ENCODE results near the gene APOL4. TPM values are rescaled to one million over a fixed set of nuclear protein-coding genes. Genes with fewer than 3 reads are reported as not detected.
"Not testable (repeated sequence)": the region's sequence is repeated elsewhere in the genome, so short reads cannot be mapped to it uniquely, and the experiment has no call there.

The APOL4 gene
- polyA plus RNA-seq, 3 donors: 4.6 to 11.3 (median 10.7) TPM

DNA sequence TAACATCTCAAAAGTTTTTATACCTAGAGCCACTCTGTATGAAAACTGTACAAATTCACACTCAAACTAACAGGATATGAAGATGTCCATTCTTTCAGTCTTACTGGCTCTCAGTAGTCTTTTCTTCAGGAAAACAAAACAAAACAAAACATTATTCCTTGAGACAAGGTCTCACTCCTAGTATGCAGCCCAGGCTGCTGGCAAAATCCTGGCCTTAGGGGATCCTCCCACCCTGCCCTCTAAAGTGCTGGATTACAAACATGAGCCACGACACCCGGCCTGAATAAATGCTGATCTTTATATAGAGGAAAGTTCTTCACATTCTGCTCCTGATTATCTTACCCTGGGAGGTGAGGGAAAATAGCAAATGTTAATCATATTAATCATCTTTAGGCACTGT is 32.6 kb upstream of the APOL4 start:
- no peak for DNase-seq (ENCODE audit: extremely low read depth in 1 of 11, low read depth in 9 of 11, low spot score in 4 of 11)

DNA sequence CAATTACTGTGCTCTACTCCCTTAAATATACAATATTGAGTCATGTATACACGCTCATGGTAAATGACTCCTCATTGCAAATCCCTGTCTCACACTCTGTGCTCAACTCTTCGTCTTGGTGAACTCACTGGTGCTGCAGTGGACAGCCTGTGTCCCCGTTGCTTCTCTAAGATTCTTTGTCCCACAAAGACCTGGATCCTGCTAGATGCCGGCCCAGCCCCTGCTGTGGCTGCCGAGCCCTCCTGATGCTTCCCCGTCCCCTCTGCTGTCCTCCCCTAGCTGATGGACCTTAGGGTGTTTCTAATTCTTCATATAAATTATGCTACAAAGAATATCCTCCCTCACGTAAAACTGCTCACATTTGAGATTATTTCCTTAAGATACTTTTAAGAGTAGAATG is 32.2 kb upstream of the APOL4 start:
- DNase-seq (ENCODE audit: extremely low read depth in 1 of 11, low read depth in 9 of 11, low spot score in 4 of 11): no peak

DNA sequence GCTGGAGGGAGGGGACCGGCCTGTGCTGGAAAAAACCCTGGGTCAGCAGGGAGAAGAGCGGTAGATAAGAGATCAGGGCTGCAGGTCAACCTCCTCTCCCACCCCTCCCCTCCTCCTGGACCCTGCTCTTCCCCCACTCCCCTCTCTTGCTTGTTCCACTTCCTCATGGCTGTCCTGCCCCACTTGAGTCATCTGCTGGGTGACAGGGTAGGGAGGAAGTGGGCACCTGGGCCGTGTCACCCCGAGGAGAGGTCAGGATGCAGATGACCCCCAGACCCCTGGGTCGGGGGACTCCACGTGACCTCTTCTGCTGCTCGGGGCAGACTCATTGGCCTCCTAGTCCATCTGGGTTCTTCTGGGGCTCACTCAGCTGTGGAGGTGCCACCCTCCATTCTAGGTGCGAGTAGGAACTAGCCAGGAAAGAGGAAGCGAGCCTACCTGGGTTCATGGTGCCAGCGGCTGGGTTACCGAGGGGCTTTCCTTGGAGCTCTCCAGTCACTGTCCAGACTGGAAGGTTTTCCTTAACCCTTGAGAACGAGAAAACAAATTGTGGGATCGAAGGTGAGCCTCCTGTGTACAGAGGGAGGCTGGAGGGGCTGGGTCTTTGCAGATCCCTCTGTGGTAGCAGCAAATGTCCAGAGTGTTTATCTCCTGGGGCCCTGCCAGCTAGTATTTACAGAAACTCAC is 31.2 kb upstream of the APOL4 start:
- DNase-seq (ENCODE audit: extremely low read depth in 1 of 11, low read depth in 9 of 11, low spot score in 4 of 11): no peak

DNA sequence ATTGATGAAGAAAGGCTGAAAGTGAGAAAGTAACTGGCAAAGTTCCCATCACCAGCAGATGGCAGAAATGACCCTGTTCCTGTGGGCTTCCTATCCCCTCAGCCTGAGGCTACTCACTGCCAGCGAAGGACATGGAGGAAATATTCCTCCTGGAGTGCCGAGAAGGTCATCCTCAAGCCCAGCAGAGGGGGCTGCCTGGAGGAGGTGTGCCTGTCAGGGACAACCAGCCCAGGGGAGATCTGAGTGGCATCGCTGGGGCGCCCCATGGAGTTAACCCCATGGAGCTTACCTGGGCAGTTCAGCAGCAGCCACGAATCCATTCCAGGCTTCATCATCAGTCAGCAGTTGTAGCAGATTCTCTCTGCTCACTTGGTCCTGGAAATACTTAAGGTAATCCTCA is 29.4 kb upstream of the APOL4 start:
- not testable (repeated sequence) for DNase-seq (ENCODE audit: extremely low read depth in 1 of 11, low read depth in 9 of 11, low spot score in 4 of 11)

DNA sequence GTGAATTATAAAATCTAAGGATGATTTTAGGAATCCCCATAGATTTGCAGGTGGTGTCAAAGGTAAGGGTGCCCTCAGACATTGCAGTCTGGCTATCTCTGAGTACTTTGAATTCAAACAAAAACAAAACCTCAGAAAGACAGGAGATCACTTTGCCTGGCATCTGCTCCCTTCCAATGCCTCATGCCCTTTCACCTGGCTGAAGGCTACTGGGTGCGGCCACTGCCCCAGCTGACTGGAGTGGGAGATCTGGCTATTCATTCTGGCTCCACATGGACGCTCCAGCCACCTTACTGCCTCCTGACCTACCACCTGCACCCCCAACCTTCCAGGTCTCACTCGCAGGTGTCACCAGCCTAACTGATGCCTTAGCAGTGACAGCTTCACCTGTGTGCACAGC is 28.0 kb upstream of the APOL4 start:
- DNase-seq (ENCODE audit: extremely low read depth in 1 of 11, low read depth in 9 of 11, low spot score in 4 of 11): not testable (repeated sequence)

DNA sequence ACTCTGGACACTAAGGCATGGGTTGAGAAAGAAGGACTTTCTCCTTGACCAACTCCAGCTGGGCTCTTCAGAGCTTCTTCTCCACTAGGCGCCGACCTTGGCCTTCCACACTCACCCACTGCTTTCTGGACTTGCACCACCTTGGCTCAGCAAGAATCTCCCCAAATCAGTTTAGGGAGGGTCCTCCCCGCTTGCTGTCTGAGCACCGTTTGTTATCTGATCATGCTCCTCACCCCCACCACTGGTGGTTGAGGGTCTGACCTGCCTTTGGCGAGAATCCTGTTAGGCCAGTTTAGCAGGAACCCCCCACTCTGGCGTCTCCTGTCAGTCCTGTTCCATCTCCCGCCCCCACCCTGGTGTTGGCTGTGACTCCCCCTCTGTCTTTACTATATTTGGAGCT is 27.3 kb upstream of the APOL4 start:
- no peak for DNase-seq (ENCODE audit: extremely low read depth in 1 of 11, low read depth in 9 of 11, low spot score in 4 of 11)

DNA sequence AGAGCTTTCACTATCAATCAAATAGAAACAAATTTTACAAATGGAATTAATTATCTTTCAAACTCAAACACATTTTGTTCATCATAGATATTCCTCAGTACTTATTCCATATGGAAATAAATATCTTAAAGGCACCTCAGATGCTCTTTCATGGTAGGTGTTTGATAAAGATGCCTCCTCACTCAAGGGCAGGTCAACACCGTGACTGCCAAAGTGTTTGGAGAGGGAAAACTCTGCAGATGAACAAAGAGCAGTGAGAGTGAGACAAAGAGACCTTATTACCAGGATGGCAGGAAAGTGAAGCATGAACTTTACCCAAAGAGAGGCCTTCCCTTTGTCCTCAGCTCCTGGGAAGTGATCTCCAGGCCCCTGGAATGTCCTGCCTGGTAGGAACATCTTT is 26.8 kb upstream of the APOL4 start:
- not testable (repeated sequence) for DNase-seq (ENCODE audit: extremely low read depth in 1 of 11, low read depth in 9 of 11, low spot score in 4 of 11)

DNA sequence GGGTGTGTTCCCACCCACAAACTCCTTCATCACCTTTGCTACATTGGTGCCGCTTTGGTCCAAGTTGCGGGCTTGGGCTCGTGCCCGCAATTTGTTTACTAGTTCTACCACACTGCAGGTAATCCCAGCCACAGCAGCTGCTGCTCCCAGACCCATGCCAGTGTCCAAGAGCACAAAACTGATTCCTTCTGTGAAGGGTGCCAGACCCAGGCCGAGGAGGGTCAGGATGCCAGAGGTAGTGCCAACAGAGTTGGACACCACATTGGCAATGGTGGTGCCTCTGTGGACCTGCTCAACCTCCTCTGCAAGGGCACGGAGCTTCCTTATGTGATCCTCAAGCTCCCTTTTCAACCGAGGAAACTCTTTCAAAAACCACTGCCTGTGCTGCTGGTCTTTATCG is 26.2 kb upstream of the APOL4 start:
- DNase-seq (ENCODE audit: extremely low read depth in 1 of 11, low read depth in 9 of 11, low spot score in 4 of 11): no peak

DNA sequence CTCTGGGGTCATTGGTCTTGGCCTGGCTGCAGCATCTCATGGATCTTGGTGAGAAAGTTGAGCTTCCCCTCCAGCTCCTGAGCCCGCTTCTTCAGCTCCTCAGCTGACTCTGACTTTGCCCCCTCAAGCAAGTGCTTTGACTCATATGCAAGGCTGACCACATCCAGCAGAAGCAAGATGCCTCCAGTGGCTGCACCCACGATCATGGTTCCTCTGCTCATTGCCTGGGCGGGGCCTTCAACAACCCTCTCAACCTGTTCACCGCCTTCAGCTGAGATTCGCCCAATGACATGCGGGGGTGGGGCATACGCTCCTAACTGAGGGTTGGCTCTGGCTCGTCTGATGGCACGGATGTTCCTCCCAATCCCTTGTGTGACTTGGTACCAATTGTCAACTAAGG is 25.8 kb upstream of the APOL4 start:
- no peak for DNase-seq (ENCODE audit: extremely low read depth in 1 of 11, low read depth in 9 of 11, low spot score in 4 of 11)

DNA sequence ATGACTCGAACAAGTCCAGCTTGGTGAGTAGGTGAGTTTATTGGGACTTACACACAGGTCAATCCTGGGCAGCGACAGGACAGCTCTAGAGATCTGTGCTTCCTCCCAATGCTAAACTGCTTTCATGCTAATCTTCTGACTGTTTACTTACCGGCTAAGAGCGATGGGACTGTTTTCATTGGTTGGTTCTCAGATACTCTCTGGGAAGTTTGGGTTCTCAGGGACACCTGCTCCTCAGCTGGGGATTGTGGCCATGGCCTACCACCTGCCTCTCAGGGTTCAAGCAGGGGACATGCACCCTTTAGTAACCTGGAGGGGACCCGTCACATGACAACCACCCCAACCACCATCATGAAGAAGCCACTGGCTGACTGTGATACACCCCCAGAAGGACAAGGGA is 24.6 kb upstream of the APOL4 start:
- no peak for DNase-seq (ENCODE audit: extremely low read depth in 1 of 11, low read depth in 9 of 11, low spot score in 4 of 11)

DNA sequence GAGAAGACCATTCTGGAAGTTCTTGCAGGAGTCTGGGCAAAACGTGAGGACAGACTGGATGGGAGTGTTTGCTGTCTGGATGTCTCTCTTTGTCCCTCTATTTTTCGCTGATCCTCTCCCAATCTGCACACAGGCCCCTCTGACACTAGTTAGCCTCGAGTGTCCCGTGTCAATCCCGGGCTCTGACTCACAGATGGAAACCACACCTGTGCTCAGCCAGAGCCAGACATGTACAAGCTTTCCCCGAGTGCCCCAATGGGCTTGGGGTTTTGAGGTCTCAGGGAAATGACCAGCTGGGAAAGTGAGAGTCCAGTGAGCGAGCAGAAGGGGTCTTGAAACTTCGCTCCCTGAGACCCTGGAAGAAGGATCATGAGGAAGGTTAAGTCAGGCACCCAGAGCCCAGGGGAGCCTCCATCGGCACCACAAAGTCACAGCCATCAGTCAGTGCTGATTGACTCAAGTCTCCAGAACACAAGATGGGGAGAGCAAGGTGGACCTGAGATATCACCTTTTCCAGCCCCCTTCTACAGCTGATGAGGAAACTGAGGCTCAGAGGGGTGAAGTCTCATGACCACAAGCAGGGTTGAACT is 23.8 kb upstream of the APOL4 start:
- no peak for DNase-seq (ENCODE audit: extremely low read depth in 1 of 11, low read depth in 9 of 11, low spot score in 4 of 11)

DNA sequence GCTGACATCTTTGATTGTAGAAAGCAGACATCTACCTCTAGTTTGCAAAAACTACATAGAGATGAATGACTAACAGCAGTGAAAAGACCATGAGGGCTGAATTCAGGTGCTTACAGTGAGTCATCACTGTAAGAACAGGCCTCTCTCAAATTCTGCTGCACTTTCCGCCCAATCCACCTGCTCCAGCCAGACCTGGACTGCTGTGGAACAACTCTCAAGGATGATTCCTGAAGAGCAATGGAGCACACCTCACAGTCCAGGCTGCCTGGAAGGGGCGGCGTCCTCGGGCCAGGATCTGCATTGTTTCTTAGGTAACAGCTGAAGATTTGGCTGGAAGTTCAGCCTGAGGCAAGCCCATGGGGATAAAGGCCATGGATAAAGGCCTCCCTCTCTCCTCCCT is 22.6 kb upstream of the APOL4 start:
- DNase-seq (ENCODE audit: extremely low read depth in 1 of 11, low read depth in 9 of 11, low spot score in 4 of 11): no peak

DNA sequence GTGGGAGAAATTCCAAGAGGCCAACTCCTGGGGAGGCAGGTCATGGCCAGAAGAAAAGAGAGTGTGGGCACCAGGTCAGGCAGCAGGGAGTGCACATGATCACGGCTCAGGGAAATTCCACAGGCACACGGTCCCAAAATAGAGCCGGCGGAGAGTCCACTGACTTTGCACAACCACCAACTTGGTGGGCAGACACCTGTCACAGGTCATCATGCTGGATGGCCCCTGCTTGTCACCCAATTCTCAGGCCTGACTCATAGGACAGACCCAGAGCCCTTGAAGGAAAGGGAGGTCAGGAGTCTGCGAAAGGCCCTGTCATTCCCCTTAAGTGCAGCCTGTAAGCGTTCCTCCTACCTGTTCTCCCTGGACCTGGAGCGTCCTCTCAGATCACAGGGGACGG is 21.9 kb upstream of the APOL4 start:
- DNase-seq (ENCODE audit: extremely low read depth in 1 of 11, low read depth in 9 of 11, low spot score in 4 of 11): no peak

DNA sequence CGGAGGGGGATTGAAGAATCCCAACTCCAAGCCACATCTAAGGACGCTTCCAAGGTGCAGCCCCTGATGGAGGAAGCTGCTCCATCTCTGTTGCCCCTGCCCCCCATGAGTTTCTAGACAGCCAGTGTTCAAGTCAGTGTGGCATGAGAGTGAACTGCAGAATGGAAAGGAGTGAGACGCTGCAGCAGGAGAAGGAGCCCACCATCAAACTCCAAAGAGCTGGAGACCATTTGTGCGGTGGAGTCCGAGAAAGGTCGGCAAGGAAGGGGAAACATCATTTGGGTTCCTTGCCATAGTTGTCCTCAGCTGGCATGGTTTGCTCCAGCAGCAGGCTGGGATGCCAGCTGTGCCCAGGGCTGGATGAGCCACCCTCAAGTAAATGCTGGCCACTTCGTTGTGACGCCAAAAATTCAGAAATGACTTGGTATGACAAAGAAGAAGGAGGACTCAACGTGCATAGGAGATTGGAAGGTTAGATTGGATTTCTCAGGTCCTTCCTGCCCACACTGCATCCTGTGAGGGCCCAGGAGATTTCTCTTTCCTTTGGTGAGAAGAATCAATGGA is 21.4 kb upstream of the APOL4 start:
- no peak for DNase-seq (ENCODE audit: extremely low read depth in 1 of 11, low read depth in 9 of 11, low spot score in 4 of 11)

DNA sequence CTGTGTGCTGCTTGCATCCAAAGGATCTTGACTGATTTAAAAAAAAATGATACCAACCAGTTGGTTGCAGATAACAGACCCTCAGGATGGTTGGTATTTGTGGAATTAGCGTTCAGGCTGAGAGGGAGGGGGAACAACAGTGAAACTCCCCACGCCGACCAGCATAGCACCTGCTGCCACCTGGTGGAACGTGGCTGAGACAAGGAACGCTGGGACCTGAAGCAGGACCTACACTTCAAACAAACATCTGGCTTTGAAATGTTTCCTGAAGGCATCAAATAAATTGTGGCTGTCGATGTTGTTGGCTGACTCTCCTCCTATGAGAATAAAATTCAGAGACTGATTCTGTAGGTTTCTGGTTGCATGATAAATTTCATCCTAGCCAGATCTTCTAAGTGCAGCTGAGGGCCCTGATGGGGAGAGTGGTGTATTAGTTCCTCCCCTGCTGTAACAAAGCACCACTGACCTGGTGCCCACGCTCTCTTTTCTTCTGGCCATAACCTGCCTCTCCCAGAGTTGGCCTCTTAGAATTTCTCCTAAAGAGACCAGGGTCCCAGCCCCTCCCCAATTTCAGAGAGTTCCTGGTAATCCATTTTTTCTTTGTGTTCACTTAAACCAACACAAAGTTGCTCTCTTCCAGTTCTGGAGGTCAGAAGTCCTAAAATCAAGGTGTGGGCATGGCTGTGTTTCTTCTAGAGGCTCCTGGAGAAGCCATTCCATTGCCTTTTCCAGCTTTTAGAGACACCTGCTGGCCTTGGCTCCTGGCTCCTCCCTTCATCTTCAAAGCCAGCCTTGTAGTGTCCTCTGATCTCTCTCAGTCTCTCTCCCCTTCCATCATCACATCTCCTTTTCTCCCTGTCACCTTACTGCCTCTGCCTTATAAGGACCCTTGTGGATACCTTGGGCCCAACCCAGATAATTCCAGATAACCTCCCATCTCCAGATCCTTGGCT is 20.5 kb upstream of the APOL4 start:
- peak in 1 of 11 donors; percentile 48 for DNase-seq (ENCODE audit: extremely low read depth in 1 of 11, low read depth in 9 of 11, low spot score in 4 of 11)

DNA sequence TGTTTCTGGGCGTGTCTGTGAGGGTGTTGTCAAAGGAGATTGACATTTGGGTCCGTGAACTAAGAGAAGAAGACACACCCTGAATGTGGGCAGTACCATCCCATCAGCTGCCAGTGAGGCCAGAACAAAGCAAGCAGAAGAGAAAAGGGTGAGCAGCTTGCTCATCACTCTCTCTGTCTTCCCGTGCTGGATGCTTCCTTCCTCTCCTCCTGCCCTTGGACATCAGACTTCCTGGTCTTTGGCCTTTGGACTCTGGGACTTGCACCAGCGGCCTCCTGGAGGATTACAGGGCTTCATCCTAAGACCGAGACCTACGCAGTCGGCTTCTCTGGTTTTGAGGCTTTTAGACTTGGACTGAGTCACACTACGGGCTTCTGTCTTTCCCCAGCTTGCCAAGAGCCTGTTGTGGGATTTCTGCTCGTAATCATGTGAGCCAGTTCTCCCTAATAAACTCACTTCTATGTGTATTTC is 18.9 kb upstream of the APOL4 start:
- DNase-seq (ENCODE audit: extremely low read depth in 1 of 11, low read depth in 9 of 11, low spot score in 4 of 11): no peak

DNA sequence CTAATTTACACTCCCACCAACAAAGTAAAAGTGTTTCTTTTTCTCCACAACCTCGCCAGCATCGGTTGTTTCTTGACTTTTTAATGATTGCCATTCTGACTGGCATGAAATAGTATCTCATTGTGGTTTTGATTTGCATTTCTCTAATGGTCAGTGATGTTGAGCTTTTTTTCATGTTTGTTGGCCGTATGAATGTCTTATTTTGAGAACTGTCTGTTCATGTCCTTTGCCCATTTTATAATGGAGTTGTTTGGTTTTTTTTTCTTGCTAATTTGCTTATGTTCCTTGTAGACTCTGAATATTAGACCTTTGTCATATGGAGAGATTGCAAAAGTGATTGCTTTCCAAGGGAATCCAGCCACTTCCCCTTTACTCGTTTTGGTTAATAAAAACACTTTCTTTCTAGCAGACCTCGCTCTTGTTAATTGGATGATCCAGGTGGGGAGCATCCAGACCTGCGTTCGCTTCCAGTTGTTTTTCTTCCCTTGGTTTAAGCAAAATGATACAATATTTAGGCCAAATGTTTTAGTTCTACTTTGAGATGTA is 17.1 kb upstream of the APOL4 start:
- DNase-seq (ENCODE audit: extremely low read depth in 1 of 11, low read depth in 9 of 11, low spot score in 4 of 11): no peak

DNA sequence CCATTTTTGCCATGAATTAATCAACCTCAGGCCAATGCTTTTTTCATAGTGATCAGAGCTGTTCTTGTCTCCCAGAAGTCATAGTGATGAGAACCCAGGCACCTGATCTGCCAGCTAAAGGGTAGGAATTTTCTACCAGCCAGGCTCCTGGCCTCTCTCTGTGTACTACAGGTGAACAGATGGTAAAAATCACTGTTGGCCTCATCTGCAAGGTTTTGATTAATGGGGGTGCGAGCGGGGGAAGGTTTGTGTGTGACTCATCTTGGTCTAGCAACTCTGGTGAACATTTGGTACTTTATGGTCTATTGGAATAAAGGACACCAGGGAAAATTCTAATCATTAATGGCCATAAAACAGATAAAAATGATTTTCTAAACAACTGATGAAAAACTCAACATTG is 14.4 kb upstream of the APOL4 start:
- no peak for DNase-seq (ENCODE audit: extremely low read depth in 1 of 11, low read depth in 9 of 11, low spot score in 4 of 11)

DNA sequence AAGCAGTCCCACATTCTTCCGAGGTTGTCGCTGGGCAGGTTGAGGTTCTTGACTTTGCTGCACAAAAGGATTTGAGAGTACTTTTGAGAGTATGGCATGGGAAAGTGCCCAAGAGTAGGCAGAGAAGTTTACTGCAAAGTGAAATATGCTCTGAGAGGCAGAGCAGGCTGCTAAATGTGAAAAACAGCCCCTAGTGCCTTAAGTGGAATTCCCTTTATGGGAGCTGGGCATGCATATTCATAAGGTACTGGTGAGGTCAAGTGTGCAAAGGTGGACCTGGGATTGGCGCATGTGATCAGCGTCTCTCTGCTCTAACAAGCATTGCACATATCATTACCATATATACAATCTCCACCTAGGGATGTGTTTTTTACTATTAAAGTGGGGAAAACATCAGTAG is 12.0 kb upstream of the APOL4 start:
- no peak for DNase-seq (ENCODE audit: extremely low read depth in 1 of 11, low read depth in 9 of 11, low spot score in 4 of 11)

Measured in renal cortex interstitium (tissue), 11 donors.